ENCODE data around the gene SKP1.

The SKP1 gene

GRCh38 chr5:134133188-134133994 is 43.4 kb downstream of the SKP1 start:
- Histone ChIP-seq H3K27ac (no peak overlapping the region), H3K36me3 (peaks cover 25% of the 10 kb centered on the region), H3K27me3 (ENCODE audit: insufficient read depth, low read depth, severe bottlenecking) (no peaks in the 10 kb centered on the region), H3K9me3 (ENCODE audit: severe bottlenecking) (no peaks in the 10 kb centered on the region), H3K4me3 (ENCODE audit: low read depth, low read length) (no peak overlapping the region)
- no peak for DNase-seq
- TF ChIP-seq CTCF (IDR thresholded peaks at IDR 0.05; ENCODE audit: low read depth, low read length) = no peak

- Histone ChIP-seq H3K27me3 (ENCODE audit: insufficient read depth, low read depth, severe bottlenecking) (no peaks in the 10 kb centered on the region), H3K9me3 (ENCODE audit: severe bottlenecking) (no peaks in the 10 kb centered on the region), H3K4me3 (ENCODE audit: low read depth, low read length) (no peak overlapping the region), H3K36me3 (peaks cover 25% of the 10 kb centered on the region), H3K27ac (no peak overlapping the region)
- DNase-seq = no peak
- no peak; the same call in 1 of the 2 replicates for TF ChIP-seq CTCF (IDR thresholded peaks at IDR 0.05; ENCODE audit: low read depth, low read length)
These were observed 44.2 kb downstream of the SKP1 start for GRCh38 chr5:134132372-134133187.

GRCh38 chr5:134131578-134132350 is 45.0 kb downstream of the SKP1 start:
- Histone ChIP-seq H3K36me3 (peaks cover 23% of the 10 kb centered on the region), H3K4me3 (ENCODE audit: low read depth, low read length) (no peak overlapping the region), H3K27me3 (ENCODE audit: insufficient read depth, low read depth, severe bottlenecking) (no peaks in the 10 kb centered on the region), H3K9me3 (ENCODE audit: severe bottlenecking) (no peaks in the 10 kb centered on the region), H3K27ac (no peak overlapping the region)
- no peak for TF ChIP-seq CTCF (IDR thresholded peaks at IDR 0.05; ENCODE audit: low read depth, low read length)
- no peak for DNase-seq

- Histone ChIP-seq H3K27ac (no peak overlapping the region), H3K27me3 (ENCODE audit: insufficient read depth, low read depth, severe bottlenecking) (no peaks in the 10 kb centered on the region), H3K4me3 (ENCODE audit: low read depth, low read length) (no peak overlapping the region), H3K9me3 (ENCODE audit: severe bottlenecking) (no peaks in the 10 kb centered on the region), H3K36me3 (peaks cover 21% of the 10 kb centered on the region)
- no peak for TF ChIP-seq CTCF (IDR thresholded peaks at IDR 0.05; ENCODE audit: low read depth, low read length)
- no peak for DNase-seq
These were observed 45.6 kb downstream of the SKP1 start for GRCh38 chr5:134131165-134131564.

GRCh38 chr5:134130239-134130945 is 46.4 kb downstream of the SKP1 start:
- H3K27me3 ChIP-seq (ENCODE audit: insufficient read depth, low read depth, severe bottlenecking) = no peaks in the 10 kb centered on the region
- no peak overlapping the region for H3K4me3 ChIP-seq (ENCODE audit: low read depth, low read length)
- H3K36me3 ChIP-seq = peaks cover 15% of the 10 kb centered on the region
- no peak overlapping the region for H3K27ac ChIP-seq
- TF ChIP-seq CTCF (IDR thresholded peaks at IDR 0.05; ENCODE audit: low read depth, low read length) = no peak
- DNase-seq = no peak
- no peaks in the 10 kb centered on the region for H3K9me3 ChIP-seq (ENCODE audit: severe bottlenecking)
